Stimulated activated memory B cell treated with anti-CD40 and anti-IgM and Interleukin-4, amounts not matched to agents 10 μg/mL and 1 μg/mL and 100 μg/mL, for 72 hours (primary cell): Measurements from ENCODE around the gene WTIP.
A peak's percentile ranks its signal among the peaks of the same experiment; 100 is the strongest.
"Not testable (repeated sequence)": the region's sequence is repeated elsewhere in the genome, so short reads cannot be mapped to it uniquely, and the experiment has no call there.

Experiments
- ATAC-seq: fragments of 150-1000 bp; cut with Tn5 transposase; 2 replicates; pipeline ENCODE4 v1.10.0; 2021
- H3K27ac Mint-ChIP-seq: one replicate; pipeline ENCODE4 v1.8.0; 2022; ENCODE audit warnings: mild to moderate bottlenecking, mixed read lengths
- H3K27me3 Mint-ChIP-seq: one replicate; pipeline ENCODE4 v1.8.0; 2022; ENCODE audit warnings: mixed read lengths
- H3K36me3 Mint-ChIP-seq: one replicate; pipeline ENCODE4 v1.8.0; 2022; ENCODE audit warnings: mixed read lengths
- H3K4me1 Mint-ChIP-seq: one replicate; pipeline ENCODE4 v1.8.0; 2022; ENCODE audit warnings: mixed read lengths
- H3K4me3 Mint-ChIP-seq: one replicate; pipeline ENCODE4 v1.8.0; 2022; ENCODE audit warnings: mild to moderate bottlenecking, moderate library complexity, mixed read lengths
- H3K9me3 Mint-ChIP-seq: one replicate; pipeline ENCODE4 v1.8.0; 2022; ENCODE audit warnings: mixed read lengths

Gene WTIP

DNA sequence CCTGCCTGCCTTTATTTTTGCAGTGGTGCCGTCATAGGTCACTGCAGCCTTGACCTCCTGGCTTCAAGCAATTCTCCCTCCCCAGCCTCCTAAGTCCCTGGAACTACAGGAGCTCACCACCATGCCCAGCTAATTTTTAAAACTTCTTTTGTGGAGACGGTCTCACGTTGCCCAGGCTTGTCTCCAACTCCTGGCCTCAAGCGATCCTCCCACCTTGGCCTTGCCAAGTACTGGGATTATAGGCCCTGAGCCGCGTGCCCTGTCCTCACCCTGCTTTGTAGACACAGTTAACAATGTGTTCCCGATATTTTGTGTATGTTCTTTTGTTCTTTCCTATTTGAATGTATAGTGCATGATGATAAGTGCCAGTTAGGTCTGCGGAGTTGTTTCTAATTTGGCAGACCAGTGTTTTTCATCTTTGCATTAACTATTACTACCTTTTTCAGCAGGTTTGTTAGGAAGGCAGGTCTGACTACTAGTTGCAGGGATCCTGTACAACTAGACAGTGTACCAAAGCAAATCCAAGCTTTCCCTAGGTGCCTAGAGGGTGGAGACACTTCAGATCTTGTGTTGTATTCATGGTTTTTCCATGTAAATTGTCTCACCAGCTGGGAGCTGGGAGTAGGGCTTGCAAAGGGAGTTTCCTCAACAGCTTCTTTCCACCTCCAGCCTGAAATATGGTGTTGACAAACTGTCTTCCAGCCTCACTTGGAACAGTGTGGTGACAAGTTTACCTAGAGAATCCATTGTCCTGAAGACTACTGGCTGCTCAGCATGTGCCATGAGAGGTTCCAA, 9.5 kb upstream of the WTIP start:
- ATAC-seq: no peak
- H3K4me3 Mint-ChIP-seq: no peak overlapping the region
- no peaks in the 10 kb centered on the region for H3K9me3 Mint-ChIP-seq
- H3K36me3 Mint-ChIP-seq: peaks cover 50% of the 10 kb centered on the region
- no peaks in the 10 kb centered on the region for H3K27me3 Mint-ChIP-seq
- no peak overlapping the region for H3K27ac Mint-ChIP-seq
- no peaks in the 10 kb centered on the region for H3K4me1 Mint-ChIP-seq

DNA sequence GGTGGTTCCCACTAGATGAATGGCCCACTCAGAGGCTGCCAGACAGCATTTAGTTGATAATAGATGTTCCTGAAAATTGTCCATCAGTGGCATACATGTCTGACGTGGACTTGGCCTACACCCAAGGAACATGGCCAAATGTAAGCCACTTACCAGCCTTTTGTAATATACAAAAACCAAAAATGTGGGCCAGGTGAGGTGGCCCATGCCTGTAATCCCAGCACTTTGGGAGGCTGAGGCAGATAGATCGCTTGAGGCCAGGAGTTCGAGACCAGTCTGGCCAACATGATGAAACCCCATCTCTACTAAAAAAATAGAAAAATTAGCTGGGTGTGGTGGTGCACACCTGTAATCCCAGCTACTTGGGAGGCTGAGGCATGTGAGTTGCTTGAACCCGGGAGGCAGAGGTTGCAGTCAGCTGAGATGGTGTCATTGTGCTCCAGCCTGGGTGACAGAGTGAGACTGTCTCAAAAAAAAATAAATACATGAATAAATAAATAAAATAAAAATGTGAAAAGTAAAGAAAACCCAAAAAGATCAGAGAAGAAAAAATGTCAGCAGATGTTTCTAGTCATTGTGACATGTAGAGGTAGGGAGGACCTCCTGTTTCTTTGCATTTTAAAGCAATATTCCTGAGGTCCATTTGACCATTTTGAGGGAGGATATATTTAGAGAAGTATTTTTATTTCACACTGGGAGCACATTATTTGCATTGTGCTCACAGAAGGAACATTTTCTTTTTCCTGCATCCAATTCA, 7.1 kb upstream of the WTIP start:
- ATAC-seq: no peak
- no peaks in the 10 kb centered on the region for H3K27me3 Mint-ChIP-seq
- no peak overlapping the region for H3K4me3 Mint-ChIP-seq
- no peaks in the 10 kb centered on the region for H3K4me1 Mint-ChIP-seq
- no peak overlapping the region for H3K27ac Mint-ChIP-seq
- peaks cover 32% of the 10 kb centered on the region for H3K36me3 Mint-ChIP-seq
- no peaks in the 10 kb centered on the region for H3K9me3 Mint-ChIP-seq

DNA sequence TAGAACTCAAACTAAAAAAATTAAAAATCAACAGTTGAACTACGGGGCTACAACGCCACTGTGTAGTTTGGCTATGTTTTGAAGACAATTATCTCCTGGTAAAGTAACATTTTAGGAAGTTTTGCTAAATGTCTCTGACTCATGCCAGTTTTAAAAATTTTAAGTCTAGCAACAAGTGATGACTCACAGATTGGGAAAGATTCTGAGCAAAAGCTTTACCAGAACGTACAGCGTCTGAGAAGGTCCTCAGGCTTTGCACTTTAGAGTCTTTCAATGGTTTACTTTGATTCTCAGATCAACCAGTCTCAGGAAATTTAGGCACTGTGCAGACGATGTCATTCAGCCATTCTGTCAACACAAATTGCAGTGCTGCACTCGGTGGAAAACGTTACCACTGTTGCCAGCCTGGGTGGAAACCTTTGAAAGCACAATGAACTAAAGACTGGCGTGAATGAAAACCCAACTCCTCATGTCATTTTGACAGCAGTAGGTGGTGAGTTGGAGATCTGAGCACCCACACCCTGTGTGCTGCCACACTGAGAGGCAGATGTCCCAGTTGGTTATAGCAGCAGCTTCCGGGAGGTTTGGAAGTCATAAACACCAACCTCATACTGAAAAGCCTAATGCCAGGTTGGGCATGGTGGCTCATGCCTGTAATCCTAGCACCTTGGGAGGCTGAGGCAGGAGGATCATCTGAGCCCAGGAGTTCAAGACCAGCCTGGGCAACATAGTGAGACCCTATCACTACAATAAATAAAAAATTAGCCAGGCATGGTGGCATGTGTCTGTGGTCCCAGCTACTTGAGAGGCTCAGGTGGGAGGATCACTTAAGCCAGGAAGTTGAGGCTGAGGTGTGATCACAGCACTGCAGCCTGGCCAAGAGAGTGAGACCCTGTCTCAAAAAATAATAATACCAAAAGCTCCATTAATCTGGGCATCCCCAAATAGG, 6.3 kb upstream of the WTIP start:
- H3K9me3 Mint-ChIP-seq: no peaks in the 10 kb centered on the region
- H3K4me1 Mint-ChIP-seq: no peaks in the 10 kb centered on the region
- H3K27me3 Mint-ChIP-seq: peaks cover 5% of the 10 kb centered on the region
- H3K4me3 Mint-ChIP-seq: no peak overlapping the region
- H3K36me3 Mint-ChIP-seq: peaks cover 32% of the 10 kb centered on the region
- ATAC-seq: no peak
- no peak overlapping the region for H3K27ac Mint-ChIP-seq

DNA sequence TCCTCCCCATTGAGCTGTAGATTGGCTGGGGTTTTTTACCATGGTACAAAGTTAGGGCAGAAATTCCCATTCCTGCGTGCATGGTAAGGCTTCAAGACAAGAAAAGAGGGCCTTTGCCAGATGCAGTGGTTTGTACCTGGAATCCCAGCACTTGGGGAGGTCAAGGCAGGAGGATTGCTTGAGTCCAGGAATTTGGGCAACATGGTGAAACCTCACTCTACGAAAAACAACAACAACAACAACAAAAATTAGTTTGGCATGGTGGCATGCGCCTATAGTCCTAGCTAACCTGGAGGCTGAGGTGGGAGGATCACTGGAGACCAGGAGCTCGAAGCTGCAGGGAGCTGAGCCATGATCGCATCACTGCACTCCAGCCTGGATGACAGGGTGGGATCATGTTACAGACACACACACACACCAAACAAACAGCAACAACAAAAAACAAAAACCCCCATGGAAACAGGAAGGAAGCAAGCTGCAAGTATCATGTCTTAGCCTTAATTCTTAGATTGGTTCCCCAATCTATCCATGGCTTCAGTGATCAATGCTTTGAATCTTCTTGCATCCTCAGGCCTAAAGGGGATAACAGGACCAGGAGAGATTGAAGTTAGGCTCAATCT, 5.5 kb upstream of the WTIP start:
- Mint-ChIP-seq H3K27me3 (peaks cover 12% of the 10 kb centered on the region), H3K27ac (no peak overlapping the region)
- no peak for ATAC-seq

DNA sequence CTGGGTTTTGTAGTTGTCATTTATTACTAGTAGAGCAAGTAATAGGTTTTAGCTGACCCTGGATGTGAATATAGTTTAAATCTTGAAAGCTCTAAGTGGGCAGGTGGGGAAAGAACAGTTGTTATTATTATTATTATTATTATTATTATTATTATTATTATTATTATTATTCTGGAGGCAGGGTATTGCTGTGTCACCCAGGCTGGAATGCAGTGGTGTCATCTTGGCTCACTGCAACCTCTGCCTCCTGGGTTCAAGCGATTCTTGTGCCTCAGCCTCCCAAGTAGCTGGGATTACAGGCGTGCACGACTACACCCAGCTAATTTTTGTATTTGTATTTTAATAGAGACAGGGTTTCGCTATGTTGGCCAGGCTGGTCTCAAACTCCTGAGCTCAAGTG, 3.1 kb upstream of the WTIP start:
- not testable (repeated sequence) for H3K4me1 Mint-ChIP-seq, H3K9me3 Mint-ChIP-seq, H3K36me3 Mint-ChIP-seq, H3K4me3 Mint-ChIP-seq, ATAC-seq, H3K27ac Mint-ChIP-seq
- peaks cover 25% of the 10 kb centered on the region for H3K27me3 Mint-ChIP-seq

More for the DNA sequence above, 5.5 kb upstream of the WTIP start:
- Mint-ChIP-seq H3K9me3 (no peaks in the 10 kb centered on the region), H3K36me3 (peaks cover 27% of the 10 kb centered on the region), H3K4me1 (no peaks in the 10 kb centered on the region), H3K4me3 (no peak overlapping the region)

DNA sequence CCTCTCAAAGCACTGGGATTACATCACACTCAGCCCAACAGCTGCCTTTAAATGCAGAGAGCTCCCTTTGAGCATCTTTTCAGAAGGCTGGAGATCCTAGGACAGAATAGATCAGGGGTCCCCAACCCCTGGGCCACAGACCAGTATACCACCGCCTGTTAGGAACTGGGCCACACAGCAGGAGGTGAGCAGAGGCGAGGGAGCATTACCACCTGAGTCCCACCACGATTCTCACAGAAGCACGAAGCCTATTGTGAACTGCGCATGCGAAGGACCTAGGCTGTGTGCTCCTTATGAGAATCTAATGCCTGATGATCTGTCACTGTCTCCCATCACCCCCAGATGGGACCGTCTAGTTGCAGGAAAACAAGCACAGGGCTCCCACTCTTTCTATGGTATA, 2.2 kb upstream of the WTIP start:
- peaks cover 8% of the 10 kb centered on the region for H3K4me1 Mint-ChIP-seq
- peaks cover 34% of the 10 kb centered on the region for H3K27me3 Mint-ChIP-seq
- no peak for ATAC-seq
- no peak overlapping the region for H3K4me3 Mint-ChIP-seq
- no peak overlapping the region for H3K27ac Mint-ChIP-seq
- no peaks in the 10 kb centered on the region for H3K9me3 Mint-ChIP-seq
- H3K36me3 Mint-ChIP-seq: no peaks in the 10 kb centered on the region

DNA sequence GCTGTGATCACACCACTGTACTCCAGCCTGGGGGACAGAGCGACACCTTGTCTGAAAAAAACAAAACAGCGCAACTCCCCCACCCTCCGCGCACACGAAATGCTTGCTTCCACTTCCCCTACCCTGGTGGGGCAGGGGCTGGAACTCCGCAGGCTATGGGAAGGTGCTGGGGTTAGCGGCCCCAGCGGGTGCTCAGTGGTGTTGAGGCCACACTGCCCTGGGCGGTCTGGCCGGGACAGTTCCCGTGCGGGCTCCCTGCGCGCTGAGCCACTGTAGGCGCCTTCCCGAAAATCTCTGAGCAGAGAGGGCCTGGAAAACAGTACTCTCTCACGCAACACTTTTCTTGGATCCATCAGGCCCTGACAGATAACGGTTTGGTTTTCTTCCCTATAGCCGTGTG, 1.1 kb upstream of the WTIP start:
- H3K9me3 Mint-ChIP-seq: no peaks in the 10 kb centered on the region
- peaks cover 8% of the 10 kb centered on the region for H3K4me1 Mint-ChIP-seq
- no peak overlapping the region for H3K4me3 Mint-ChIP-seq
- no peak for ATAC-seq
- H3K27me3 Mint-ChIP-seq: peaks cover 39% of the 10 kb centered on the region
- H3K27ac Mint-ChIP-seq: no peak overlapping the region
- no peaks in the 10 kb centered on the region for H3K36me3 Mint-ChIP-seq

DNA sequence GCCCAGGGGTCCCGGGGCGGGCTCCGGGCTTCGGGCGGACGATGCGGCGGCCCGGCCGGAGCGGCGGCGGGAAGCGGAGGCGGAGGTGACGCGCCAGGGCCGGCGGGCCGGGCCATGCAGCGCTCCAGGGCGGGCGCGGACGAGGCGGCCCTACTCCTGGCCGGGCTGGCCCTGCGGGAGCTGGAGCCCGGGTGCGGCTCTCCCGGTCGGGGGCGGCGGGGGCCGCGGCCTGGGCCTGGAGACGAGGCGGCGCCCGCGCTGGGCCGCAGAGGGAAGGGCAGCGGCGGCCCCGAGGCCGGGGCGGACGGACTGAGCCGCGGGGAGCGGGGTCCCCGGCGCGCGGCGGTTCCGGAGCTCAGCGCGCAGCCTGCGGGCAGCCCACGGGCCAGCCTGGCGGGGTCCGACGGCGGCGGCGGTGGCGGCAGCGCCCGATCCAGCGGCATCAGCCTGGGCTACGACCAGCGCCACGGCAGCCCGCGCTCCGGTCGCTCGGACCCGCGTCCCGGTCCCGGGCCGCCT, 362 bp downstream of the WTIP start:
- peaks cover 53% of the 10 kb centered on the region for H3K27me3 Mint-ChIP-seq
- H3K36me3 Mint-ChIP-seq: no peaks in the 10 kb centered on the region
- H3K4me1 Mint-ChIP-seq: peaks cover 8% of the 10 kb centered on the region
- no peaks in the 10 kb centered on the region for H3K9me3 Mint-ChIP-seq
- no peak overlapping the region for H3K4me3 Mint-ChIP-seq
- ATAC-seq: peak; percentile 21
- H3K27ac Mint-ChIP-seq: no peak overlapping the region

DNA sequence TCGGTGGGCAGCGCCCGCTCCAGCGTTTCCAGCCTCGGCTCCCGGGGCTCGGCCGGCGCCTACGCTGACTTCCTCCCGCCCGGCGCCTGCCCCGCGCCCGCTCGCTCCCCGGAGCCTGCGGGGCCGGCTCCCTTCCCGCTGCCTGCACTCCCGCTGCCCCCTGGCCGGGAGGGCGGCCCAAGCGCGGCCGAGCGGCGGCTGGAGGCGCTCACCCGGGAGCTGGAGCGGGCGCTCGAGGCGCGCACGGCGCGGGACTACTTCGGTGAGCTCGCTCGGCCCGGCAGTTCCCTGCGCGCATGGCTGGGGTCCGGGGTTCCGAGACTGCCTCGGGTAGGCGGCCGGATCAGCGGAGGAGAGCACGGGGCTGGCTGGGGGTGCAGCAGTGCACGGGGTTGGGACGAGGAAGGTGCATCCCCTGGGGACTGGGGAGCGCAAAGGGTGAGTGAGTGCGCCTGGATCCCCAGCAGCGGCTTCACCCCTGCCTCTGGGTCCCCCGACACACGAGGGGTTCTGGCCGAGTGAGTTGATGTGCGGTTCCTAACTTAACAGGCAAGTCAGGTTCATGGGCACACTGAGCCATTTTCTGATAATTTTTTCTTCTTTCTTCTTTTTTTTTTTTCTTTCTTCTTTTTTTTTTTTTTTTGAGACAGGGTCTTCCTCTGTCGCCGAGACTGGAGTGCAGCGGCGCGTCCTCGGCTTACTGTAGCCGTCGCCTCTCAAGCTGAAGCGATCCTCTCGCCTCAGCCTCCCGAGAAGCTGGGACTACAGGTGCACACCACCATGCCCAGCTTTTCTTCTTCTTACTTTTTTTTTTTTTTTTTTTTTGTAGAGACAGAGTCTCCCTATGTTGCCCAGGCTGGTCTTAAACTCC, 1.1 kb downstream of the WTIP start:
- ATAC-seq: no peak
- Mint-ChIP-seq H3K4me1 (peaks cover 8% of the 10 kb centered on the region), H3K36me3 (no peaks in the 10 kb centered on the region), H3K4me3 (peak overlapping the region; percentile 62), H3K27me3 (peaks cover 60% of the 10 kb centered on the region), H3K27ac (no peak overlapping the region), H3K9me3 (no peaks in the 10 kb centered on the region)

DNA sequence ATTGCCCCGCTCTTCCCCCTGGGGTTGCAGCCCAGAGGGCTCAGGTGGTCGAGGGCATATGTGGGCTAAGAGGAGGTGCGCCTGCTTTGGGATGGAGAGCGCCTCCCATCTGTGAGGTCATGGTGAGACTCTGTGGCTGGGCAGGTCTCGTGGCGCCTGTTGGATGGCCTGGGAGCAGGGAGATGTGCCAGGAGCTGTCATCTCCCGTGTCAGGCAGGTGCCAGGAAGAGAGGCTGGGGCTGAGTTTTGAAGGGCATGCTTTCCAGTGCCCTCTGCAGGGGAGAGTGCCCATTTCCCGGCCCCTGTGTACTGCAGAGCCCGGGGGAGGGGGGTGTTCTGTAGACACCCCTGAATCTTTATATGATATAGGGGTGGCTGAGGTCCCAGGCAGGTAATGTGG, 2.8 kb downstream of the WTIP start:
- H3K27me3 Mint-ChIP-seq: peaks cover 68% of the 10 kb centered on the region
- no peaks in the 10 kb centered on the region for H3K36me3 Mint-ChIP-seq
- H3K4me1 Mint-ChIP-seq: peaks cover 8% of the 10 kb centered on the region
- ATAC-seq: no peak
- no peaks in the 10 kb centered on the region for H3K9me3 Mint-ChIP-seq
- no peak overlapping the region for H3K4me3 Mint-ChIP-seq
- H3K27ac Mint-ChIP-seq: no peak overlapping the region

DNA sequence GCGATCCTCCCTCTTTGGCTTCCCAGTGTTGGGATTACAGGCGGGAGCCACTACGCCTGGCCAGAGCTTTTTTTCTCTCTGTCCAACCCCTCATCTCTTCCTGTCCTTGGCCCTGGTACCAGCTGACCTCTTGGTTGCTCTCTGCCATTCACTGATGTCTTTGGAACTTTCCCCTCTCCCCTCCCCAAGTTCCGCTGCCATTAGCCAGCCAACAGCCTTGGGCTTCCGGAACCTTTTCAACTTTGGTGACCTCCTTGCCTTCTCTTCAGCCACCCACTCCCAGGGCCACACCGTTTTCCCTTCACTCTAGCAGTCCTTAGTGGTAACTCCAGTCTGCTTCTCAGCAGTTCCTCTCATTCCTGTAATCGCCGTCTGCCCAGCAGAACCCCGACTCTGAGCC, 4.3 kb downstream of the WTIP start:
- H3K4me3 Mint-ChIP-seq: no peak overlapping the region
- H3K4me1 Mint-ChIP-seq: peaks cover 8% of the 10 kb centered on the region
- ATAC-seq: no peak
- H3K27me3 Mint-ChIP-seq: peaks cover 58% of the 10 kb centered on the region
- no peaks in the 10 kb centered on the region for H3K36me3 Mint-ChIP-seq
- H3K9me3 Mint-ChIP-seq: no peaks in the 10 kb centered on the region
- no peak overlapping the region for H3K27ac Mint-ChIP-seq

DNA sequence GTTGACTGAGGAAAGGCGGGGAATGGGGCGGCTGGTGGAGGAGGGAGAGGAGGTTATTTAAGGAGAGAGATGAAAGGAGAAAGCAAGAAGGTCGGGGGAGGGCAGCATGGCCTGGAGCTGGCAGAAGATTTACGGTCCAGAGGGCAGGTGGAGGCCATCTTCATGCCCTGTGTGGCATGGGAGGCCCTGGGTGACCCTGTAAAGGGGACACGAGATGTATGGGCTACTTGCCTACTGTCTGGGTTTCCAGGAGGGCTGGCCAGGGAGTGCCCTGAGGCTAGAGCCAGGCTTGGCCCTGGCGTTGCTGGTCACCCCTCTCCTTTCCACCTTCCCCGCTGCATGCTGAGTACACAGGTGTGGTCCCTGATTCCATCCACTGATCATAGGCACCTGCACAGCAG, 6.1 kb downstream of the WTIP start:
- H3K4me3 Mint-ChIP-seq: no peak overlapping the region
- H3K27ac Mint-ChIP-seq: no peak overlapping the region
- H3K9me3 Mint-ChIP-seq: no peaks in the 10 kb centered on the region
- H3K27me3 Mint-ChIP-seq: peaks cover 51% of the 10 kb centered on the region
- no peaks in the 10 kb centered on the region for H3K36me3 Mint-ChIP-seq
- peaks cover 7% of the 10 kb centered on the region for H3K4me1 Mint-ChIP-seq
- no peak for ATAC-seq

DNA sequence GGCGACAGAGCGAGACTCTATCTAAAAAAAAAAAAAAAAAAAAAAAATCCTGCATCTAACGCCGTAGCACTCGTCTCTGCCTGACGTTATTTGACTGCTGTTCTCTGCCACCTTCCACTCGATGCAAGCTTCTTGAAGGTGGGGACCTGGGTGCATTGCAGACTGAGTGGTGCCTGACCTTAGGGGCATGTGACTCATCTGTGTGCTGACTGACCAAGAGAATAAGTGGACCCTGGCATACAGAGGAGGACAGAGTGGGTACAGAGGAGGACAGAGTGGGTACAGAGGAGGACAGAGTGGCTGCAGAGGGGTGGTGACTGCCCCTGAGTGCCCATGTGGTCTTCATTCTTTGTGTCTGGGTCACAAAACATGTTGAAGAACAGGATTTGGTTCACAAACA, 7.6 kb downstream of the WTIP start:
- ATAC-seq: no peak
- H3K27ac Mint-ChIP-seq: no peak overlapping the region
- H3K27me3 Mint-ChIP-seq: peaks cover 36% of the 10 kb centered on the region
- no peaks in the 10 kb centered on the region for H3K4me1 Mint-ChIP-seq
- H3K36me3 Mint-ChIP-seq: no peaks in the 10 kb centered on the region
- H3K4me3 Mint-ChIP-seq: no peak overlapping the region
- no peaks in the 10 kb centered on the region for H3K9me3 Mint-ChIP-seq

DNA sequence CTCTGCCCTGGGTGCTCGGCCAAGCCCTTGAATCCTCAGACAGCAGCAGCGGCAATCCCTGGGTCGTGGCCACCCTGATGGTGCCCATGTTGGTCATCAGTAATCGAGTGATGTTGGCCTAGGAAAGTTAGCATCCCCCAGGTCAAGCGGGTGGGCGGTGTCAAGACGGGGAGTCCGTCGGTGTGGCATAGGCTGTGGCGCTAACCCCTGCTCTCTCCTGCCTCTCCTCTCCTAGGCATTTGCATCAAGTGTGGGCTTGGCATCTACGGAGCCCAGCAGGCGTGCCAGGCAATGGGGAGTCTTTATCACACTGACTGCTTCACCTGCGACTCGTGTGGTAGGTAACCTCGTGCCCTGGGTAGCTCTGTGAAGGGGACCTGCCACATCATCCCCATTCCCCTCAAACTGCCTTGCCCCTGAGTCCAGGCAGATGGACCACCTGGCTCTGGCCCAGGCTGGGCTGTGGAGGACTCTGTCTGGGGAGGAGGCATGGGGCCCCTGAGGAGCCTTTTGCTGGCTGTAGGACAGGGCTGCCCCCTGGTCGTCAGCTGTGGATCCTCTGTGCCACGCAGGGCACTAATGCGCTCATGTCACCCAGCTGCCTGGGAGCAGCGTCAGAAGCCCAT, 8.7 kb downstream of the WTIP start:
- H3K4me3 Mint-ChIP-seq: no peak overlapping the region
- H3K36me3 Mint-ChIP-seq: no peaks in the 10 kb centered on the region
- H3K27ac Mint-ChIP-seq: no peak overlapping the region
- H3K4me1 Mint-ChIP-seq: no peaks in the 10 kb centered on the region
- H3K27me3 Mint-ChIP-seq: peaks cover 30% of the 10 kb centered on the region
- no peaks in the 10 kb centered on the region for H3K9me3 Mint-ChIP-seq
- ATAC-seq: no peak
